Lower lobe of right lung (tissue), 2 donors: ENCODE data around the gene IFT122. TPM values are rescaled to one million over a fixed set of nuclear protein-coding genes. Genes with fewer than 3 reads are reported as not detected.
"Not testable (repeated sequence)": the region's sequence is repeated elsewhere in the genome, so short reads cannot be mapped to it uniquely, and the experiment has no call there.

Experiments
- ATAC-seq, 2 donors: fragments of 200-7000 bp; cut with Tn5 transposase; one replicate each; pipeline ENCODE4 v1.9.1; 2020 to 2022; ENCODE audit warnings: mild to moderate bottlenecking in 2 of 2, moderate library complexity in 2 of 2
- DNase-seq: peaks from one replicate; pipeline ENCODE4 v3.0.0-alpha.2; 2020
- H3K27ac ChIP-seq: fragments of 200-600 bp; one replicate; pipeline ENCODE4 v1.8.0; 2022
- H3K27me3 ChIP-seq: fragments of 200-600 bp; one replicate; pipeline ENCODE4 v1.8.0; 2022; ENCODE audit warnings: low read depth
- H3K36me3 ChIP-seq: fragments of 200-600 bp; one replicate; pipeline ENCODE4 v1.8.0; 2022; ENCODE audit warnings: mild to moderate bottlenecking
- H3K4me1 ChIP-seq: fragments of 200-600 bp; one replicate; pipeline ENCODE4 v1.8.0; 2022
- H3K4me3 ChIP-seq: fragments of 200-600 bp; one replicate; pipeline ENCODE4 v1.8.0; 2022; ENCODE audit warnings: mild to moderate bottlenecking
- H3K9me3 ChIP-seq: fragments of 200-600 bp; one replicate; pipeline ENCODE4 v1.8.0; 2022
- intact Hi-C: fragments of 100-400 bp; cut with DNase I; formaldehyde crosslinking; loops from one replicate; pipeline ENCODE4 v1.11.0; 2022
- total RNA-seq: library from RNA; stranded (reverse); fragmentation: NEBNext Ultra II Directional; extraction: Animal tissue kit (Norgen Biotek cat#: 25700); gene quantifications from one replicate; pipeline ENCODE4 v1.2.1, GENCODE V29; 2021
- TF ChIP-seq, protein P1 (sequence below): fragments of 200-600 bp; IDR thresholded peaks from one replicate; pipeline ENCODE4 v1.8.0; 2022; ENCODE audit warnings: antibody characterized with exemption, mild to moderate bottlenecking
- donor health status: DM: no; HTN: yes; CAD: no; lungs with severe emphysema.

IFT122 gene
- total RNA-seq, 1 donor from 2014 or later, result 29.9 TPM

DNA sequence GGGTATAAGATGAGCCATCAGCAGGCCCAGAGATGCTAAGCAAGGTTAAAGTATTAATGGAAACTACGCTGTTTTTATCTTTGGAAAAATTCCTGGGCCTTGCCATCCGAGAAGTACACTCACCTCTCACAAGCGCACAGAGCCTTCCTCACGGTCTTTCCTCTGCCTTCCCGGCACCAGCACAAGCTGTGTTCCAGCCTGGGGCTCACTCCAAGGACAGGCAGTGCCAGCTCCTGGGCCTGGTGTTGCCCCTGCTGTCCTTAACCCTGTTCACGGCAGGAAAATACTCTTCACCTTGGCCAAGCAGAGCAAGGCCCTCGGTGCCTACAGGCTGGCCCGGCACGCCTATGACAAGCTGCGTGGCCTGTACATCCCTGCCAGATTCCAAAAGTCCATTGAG, 74.1 kb downstream of the IFT122 start:
- H3K36me3 ChIP-seq, result peaks cover 50% of the 10 kb centered on the region
- intact Hi-C loops, result no loop called here
- no peaks in the 10 kb centered on the region for H3K4me1 ChIP-seq
- TF ChIP-seq, protein P1, sequence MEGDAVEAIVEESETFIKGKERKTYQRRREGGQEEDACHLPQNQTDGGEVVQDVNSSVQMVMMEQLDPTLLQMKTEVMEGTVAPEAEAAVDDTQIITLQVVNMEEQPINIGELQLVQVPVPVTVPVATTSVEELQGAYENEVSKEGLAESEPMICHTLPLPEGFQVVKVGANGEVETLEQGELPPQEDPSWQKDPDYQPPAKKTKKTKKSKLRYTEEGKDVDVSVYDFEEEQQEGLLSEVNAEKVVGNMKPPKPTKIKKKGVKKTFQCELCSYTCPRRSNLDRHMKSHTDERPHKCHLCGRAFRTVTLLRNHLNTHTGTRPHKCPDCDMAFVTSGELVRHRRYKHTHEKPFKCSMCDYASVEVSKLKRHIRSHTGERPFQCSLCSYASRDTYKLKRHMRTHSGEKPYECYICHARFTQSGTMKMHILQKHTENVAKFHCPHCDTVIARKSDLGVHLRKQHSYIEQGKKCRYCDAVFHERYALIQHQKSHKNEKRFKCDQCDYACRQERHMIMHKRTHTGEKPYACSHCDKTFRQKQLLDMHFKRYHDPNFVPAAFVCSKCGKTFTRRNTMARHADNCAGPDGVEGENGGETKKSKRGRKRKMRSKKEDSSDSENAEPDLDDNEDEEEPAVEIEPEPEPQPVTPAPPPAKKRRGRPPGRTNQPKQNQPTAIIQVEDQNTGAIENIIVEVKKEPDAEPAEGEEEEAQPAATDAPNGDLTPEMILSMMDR, result no peak
- H3K9me3 ChIP-seq, result no peaks in the 10 kb centered on the region
- no peaks in the 10 kb centered on the region for H3K27me3 ChIP-seq
- DNase-seq (no peak), ATAC-seq (no peak)
- H3K4me3 ChIP-seq, result no peak overlapping the region
- no peak overlapping the region for H3K27ac ChIP-seq

DNA sequence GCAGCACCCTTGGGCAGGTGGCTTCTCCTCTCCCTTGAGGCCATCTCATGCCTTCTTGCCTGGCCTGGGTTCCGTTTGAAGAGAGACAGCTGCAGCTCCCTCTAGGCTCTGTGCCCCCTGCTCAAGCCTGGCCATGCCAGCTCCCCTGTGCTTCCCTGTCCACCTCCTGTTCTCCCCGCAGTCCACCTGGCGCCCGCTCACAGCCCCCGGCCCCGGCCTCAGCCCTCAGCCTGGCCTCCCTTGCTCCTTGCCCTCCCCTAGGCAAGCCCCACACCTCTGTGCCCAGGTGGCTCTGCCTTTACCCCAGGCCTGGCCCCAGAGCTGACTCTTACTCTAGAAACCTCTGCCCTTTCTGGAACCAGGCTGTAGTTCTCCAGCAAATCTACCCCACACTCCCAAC, 74.5 kb downstream of the IFT122 start:
- Histone ChIP-seq H3K27ac (no peak overlapping the region), H3K36me3 (peaks cover 55% of the 10 kb centered on the region), H3K9me3 (no peaks in the 10 kb centered on the region), H3K4me1 (no peaks in the 10 kb centered on the region), H3K4me3 (no peak overlapping the region), H3K27me3 (no peaks in the 10 kb centered on the region)
- DNase-seq (no peak), ATAC-seq (peak in 1 of 2 donors; percentile 12)
- intact Hi-C loops, result no loop called here
- TF ChIP-seq, protein P1, result no peak

DNA sequence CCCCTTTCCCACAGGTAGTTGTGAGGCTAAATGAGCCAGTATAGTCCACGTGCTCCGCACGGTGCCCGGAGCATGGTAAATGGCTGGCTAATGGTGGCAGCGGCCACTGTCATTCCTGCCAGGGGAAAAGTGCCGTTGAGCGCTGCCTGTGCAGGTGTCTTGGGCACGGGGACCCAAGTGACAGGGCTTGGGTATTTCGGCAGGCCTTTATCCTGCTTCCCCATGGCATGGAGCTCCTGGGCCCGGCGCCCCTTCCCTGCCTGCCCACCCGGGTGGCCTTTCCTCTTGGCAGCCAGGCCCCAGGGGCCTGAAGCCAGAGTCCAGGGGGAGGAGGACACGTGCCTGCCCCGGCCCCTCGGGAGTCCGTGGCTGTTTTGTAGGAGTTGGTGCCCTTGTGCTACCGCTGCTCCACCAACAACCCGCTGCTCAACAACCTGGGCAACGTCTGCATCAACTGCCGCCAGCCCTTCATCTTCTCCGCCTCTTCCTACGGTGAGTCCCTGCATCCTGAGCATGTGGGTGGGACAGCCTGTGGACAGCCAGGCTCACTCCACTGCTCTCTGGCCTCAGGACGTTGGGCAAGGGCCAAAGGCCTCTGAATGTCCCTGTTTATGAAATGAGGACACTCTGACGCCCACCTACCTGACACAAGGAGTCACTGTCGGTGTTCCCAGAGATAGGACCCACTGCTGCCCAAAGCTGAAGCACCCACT, 75.2 kb downstream of the IFT122 start:
- H3K4me1 ChIP-seq, H3K4me3 ChIP-seq, H3K27me3 ChIP-seq, H3K9me3 ChIP-seq, H3K27ac ChIP-seq, DNase-seq, intact Hi-C loops, ATAC-seq: not testable (repeated sequence)
- peaks cover 55% of the 10 kb centered on the region for H3K36me3 ChIP-seq

DNA sequence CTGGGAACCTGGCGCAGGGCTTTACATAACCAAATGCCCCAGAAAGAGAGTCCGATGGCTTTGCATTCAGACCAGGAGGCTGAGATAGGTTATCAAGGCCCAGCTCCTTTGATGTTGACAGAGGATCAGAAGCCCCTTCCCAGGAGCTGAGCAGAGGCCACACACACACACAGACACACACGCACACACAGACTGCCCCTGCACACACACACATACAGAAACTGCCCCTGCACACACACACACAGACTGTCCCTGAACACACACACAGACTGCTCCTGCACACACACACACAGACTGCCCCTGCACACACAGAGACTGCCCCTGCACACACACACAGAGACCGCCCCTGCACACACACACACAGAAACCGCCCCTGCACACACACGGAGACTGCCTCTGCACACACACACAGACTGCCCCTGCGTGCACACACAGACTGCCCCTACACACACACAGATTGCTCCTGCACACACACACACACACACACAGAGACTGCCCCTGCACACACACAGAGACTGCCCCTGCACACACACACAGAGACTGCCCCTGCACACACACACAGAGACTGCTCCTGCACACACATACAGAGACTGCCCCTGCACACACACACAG, 75.9 kb downstream of the IFT122 start:
- H3K4me1 ChIP-seq, H3K27ac ChIP-seq, H3K27me3 ChIP-seq, H3K9me3 ChIP-seq, intact Hi-C loops, H3K4me3 ChIP-seq, ATAC-seq, DNase-seq: not testable (repeated sequence)
- peaks cover 53% of the 10 kb centered on the region for H3K36me3 ChIP-seq

DNA sequence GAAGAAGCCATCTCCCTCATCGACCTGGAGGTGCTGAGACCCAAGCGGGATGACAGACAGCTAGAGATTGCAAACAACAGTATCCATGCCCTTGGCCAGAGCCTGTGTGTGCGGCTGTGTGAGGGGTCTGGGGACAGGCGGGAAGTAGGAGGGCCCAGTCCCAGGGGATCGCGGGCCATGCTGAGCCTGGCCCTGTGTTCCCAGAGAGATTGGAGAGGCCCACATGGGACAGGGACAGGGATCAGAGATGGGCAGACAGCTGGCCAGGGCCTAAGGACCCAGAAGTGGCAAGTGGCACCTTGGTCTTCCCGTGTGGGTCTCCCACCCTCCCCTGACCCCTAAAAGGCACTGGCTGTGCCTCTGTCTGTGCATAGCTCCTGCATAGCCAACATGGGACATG, 77.5 kb downstream of the IFT122 start:
- no peaks in the 10 kb centered on the region for H3K4me1 ChIP-seq
- TF ChIP-seq, protein P1, result no peak
- peaks cover 40% of the 10 kb centered on the region for H3K36me3 ChIP-seq
- H3K27me3 ChIP-seq, result no peaks in the 10 kb centered on the region
- no peak overlapping the region for H3K4me3 ChIP-seq
- H3K9me3 ChIP-seq, result no peaks in the 10 kb centered on the region
- intact Hi-C loops, result no loop called here
- DNase-seq, result no peak
- ATAC-seq, result no peak
- no peak overlapping the region for H3K27ac ChIP-seq

DNA sequence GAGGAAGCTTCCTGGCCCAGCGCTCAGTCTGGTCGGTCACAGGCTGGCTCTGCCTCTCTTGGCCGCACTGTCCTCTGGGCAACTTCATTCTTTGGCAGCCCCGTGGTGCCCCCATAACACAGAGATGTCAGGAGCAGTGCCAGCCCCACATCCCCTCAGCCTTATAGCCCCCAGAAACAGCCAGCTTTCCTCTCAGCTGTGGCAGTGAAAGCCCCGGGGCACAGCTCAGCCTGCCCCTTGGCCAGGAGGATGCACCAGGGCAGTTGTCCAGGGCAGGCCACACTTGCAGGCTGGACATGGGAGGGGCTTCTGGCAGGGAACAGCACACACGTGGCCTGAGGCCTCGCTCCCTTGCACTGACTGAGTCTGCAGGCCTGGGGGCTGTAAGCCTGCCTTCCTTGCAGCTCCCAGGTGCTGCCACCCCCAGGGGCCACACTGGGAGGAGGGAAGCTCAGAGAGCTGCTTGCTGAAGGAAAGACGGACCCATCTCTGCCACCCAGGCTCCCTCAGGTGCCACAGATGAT, 78.1 kb downstream of the IFT122 start:
- Histone ChIP-seq H3K9me3 (no peaks in the 10 kb centered on the region), H3K36me3 (peaks cover 35% of the 10 kb centered on the region), H3K4me1 (no peaks in the 10 kb centered on the region), H3K27ac (no peak overlapping the region), H3K4me3 (no peak overlapping the region), H3K27me3 (no peaks in the 10 kb centered on the region)
- intact Hi-C loops, result no loop called here
- ATAC-seq (no peak), DNase-seq (no peak)
- TF ChIP-seq, protein P1, result no peak
